ENCODE measurements around the gene KCTD8.
"Not testable (repeated sequence)": the region's sequence is repeated elsewhere in the genome, so short reads cannot be mapped to it uniquely, and the experiment has no call there.

The KCTD8 gene

DNA sequence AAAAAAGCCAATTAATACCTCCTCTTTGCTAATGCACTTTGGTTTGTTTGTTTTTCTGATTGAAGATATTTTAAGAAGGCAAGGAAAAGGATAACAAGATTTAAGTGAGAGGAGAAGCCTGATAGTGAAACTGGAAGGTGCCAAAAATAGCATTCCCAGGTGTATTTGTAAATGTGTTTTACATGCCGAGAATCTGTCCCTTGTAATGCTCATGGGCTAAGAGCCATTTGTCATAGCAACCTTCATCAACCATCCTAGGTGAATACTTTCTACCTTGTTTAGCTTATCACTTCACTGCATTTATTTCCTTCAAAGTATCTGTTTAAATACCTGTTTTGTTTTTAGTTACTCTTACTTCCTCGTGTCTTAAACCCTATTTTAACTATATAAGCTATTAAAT, 127.8 kb downstream of the KCTD8 start:
- no peak for DNase-seq

DNA sequence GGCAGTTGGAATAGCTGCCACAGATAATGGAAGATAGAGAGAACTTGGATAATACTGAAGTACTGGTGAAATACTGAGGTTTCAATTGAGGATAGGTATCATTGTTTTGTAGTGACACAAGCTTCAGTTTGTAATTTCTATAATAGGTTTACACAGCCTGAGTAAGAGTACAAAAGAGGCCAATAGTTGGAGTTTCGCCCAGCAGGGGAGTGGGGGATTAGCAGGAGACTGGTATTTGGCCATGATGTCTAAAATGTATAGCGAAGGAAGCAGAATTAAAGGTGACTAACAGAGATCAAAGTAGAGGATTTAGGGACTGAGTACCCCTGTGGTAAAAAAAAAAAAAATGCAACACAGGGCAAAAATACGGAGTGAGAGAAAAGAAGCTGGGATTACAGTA, 129.5 kb downstream of the KCTD8 start:
- DNase-seq, result no peak

DNA sequence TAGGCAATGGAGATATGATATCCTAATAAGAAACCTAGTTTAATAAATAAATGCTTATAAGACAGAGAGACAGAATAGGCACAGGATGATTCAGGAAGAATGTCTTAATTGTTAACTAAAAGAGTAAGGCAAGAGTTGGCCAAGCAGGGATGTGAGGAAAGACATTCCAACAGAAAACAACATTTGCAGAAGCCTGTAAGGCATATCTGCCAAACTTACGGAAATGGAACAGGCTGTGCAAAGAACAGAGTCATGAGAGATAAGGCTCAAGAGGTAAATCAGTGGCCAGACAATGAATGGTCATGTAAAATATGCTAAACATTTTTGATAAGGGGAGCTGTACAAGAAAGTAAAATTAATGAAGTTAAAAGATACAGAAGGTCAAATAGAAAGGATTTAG, 134.9 kb downstream of the KCTD8 start:
- DNase-seq, result no peak

DNA sequence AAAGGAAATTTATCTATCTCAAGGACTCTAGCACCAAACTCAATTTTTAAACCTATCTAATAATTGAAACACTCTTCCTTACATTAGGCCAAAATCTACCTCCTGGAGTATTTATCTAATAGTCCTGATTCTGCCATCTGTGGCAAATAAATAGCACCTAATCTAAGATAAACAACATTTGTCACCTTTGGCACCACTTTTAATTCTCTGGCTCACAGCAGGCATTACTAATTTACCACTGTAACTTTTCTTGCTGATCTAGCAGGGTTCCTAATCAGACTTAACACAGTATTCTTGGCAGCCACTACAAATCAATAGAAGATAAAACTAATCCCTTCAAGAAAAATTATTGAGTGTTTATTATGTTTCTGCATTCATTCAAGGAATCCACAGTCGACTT, 161.1 kb downstream of the KCTD8 start:
- no peak for DNase-seq

DNA sequence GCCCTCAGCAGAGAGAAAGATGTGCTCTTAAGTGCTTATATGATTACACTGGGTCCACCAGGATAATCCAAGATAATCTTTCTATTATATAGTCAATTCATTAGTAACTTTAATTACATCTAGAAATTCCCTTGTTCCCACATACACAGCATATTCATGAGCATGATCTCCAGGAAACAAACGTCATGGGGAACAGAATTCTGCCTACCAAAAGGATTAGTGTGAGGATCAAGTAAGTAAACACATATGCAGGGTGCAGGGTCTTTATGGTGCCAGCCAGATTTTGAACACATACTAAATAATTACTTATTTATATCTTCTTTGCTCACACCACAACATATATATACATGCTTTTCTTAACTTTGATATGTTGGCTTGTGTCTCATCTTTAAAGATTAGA, 169.1 kb downstream of the KCTD8 start:
- DNase-seq, result no peak

DNA sequence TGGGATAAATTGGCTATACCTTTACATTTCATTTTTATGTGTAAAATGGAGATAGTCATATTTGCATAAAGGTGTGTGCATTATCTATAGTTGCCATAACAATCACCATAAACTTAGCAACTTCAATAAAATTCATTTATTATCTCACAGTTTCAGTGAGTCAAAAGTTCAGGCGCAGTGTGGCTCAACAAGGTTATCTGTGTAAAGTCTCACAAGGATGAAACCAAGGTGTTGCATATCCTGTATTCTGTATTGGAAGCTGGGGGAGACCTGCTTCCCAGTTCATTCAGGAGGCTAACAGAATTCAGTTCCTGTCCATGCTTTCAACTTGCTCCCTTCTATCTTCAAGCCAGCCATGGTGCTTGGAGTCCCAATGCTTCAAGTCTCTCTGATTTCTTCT, 169.5 kb downstream of the KCTD8 start:
- DNase-seq, result no peak

DNA sequence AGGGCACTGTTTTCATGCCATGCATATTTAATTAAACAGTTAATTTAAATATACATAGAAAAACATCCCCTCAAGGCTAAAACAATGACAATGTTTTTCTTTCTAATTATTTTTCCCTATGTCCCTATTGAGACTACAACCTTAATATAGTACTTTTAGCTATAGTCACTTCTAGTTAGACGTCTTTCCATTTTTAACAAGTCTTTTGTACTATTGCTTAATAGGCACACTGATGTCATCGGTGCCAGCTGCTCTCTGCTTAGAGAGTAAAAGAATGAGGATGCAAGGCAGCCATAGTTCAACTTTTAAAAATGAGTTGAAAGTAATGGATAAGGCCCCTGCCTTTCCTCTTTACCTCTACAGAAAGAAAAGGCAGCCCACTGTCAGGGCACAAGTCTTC, 191.1 kb downstream of the KCTD8 start:
- no peak for DNase-seq

DNA sequence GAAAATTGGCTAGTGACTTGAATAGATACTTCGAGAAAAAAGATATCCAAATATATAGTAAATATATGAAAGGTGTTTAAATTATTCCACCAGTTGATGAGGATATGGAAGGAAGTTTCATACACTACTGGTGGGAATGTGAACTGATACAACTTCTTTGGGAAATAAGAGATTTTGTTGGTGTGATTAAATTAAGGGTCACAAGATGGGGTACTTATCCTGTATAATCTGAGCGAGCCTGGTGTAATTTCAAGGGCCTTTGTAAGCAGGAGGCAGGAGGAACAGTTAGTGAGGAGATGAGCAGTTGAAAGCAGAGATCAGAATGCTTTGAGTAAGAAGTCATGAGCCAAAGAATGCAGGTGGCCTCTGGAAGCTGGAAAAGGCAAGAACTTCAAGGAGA, 192.2 kb downstream of the KCTD8 start:
- DNase-seq, result no peak

DNA sequence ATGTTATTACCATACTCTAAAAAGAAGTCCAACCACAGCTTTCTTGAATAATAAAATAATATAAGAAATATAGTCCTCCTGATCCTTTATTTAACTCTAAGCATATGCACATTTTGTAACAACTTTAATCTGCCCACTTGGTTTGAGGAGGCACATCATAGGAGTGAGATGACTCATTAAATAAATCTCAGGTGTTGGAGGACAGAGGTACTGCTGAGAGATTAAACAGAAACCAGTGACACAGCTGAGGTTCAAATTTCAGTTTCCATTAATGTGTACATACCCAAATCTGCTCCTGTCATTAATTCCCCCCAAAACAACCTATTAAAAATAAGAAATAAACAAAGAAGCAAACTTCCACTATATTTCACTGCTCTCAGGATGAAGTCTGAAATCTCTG, 211.0 kb downstream of the KCTD8 start:
- DNase-seq, result peak; percentile 9

DNA sequence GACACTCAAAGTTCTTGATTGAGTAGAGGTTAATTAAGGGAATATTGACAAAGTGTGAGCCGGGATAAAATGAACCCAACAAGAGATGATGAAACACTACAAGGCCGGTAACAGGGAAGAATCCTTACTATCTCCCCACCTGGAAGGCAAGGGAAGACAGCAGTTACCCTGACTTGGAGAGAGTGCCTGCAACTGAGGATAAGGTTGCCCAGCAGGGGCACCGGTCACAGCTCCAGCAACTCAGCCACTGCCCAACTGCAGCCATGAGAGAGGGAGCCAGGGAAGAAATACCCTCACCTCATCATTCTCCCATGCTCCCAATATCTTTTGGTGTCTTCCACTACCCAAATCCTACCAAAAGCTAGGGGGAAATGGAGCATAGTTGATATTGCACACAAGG, 212.7 kb downstream of the KCTD8 start:
- no peak for DNase-seq

DNA sequence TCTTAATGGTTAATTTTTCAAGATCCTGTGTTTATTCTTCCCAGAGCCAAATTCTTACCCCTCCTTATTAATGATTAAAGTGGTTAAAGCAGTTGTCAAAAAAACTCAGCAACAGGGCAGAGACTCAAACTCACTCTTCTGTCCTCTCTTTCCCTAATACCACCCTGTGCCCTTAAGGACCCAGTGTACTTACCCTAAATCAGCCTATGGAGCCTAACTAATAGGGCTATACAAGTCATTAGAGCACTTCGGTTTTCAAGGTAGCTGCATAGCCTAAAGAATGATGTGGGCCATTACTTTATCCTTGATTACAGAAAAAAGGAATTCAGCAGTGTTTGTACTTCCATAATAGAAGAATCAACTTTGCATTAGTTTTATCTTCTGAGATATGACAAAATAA, 216.3 kb downstream of the KCTD8 start:
- no peak for DNase-seq

DNA sequence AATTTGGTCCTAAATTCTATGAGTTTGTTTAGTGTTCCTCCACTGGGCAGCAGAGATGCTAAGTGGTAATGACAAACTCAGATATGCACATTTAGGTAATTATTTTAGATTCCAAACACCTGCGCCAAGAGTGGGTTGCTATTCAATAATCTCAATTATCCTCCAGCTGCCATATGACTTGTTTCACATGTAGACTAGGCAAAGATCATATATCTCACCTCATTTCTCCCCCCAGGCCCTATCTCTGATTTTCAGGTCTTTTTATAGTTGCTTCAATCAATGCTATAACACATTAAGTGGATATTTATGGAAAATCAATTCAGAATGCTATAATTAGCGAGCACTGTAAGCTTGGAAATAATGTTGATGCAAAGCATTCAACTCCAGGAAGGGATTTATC, 217.6 kb downstream of the KCTD8 start:
- DNase-seq, result no peak

DNA sequence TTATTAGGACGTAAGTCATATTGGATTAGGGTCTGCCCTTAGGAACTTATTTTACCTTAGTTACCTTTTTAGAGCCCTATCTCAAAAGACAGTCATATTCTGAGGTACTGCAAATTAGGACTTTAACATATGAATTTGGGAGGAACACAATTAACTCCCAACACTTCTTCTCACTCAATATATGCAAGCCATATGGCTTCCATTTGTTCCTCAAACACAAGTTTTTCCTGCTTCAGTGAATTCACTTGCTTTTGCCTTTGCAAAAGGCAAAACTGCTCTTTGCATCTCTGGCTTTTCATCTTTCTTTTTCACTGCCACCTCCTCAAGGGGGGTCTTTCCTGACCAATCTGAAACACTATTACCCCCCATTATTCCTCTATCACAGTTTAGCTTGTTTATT, 220.3 kb downstream of the KCTD8 start:
- no peak for DNase-seq

DNA sequence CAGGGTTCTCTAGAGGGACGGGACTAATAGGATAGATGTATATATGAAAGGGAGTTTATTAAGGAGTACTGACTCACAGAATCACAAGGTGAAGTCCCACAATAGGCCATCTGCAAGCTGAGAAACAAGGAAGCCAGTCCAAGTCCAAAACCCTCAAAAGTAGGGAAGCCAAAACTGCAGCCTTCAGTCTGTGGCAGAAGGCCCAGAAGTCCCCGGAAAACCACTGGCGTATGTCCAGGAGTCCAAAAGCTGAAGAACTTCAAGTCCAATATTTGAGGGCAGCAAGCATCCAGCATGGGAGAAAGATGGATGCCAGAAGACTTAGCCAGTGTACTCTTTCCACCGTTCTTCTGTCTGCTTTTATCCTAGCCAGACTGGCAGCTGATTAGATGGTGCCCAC, 227.2 kb downstream of the KCTD8 start:
- DNase-seq, result no peak

DNA sequence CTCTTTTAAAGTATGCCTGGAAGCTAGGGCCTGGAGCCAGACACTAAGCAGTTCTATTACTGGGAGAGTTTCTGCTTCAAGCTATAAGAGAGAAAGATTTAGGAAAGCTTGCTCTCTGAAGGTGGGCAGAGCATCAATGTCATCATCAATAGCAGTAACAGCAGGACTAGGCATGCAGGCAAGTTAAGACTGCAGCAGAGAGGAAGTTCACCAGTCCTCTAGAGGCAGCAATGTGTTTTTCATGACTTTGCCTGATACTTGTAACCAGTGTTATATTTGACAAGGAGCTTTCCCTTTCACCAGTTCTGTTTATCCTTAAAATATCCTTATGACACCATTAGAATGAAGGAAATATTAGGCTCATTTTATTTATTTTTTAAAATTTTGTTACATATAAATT, 237.9 kb downstream of the KCTD8 start:
- DNase-seq, result no peak

DNA sequence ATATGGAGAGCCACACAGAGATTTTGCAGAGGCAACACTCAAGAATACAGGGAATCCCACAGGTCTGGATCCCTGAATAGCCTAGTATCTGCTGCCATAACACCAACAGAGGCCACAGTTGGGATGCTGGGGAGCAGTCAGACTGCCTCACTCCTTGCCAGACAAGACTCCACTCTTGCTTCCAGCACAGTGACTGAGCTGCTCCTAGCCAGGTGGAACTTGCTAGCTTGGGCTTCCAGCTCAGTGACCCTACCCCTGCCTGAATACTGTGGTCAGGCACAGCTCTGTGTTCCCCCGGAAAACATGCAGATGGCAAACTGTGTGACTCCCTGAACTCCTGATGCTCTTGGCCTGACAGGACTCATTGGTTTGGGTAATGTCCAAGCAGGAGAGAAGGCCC, 251.8 kb downstream of the KCTD8 start:
- no peak for DNase-seq

DNA sequence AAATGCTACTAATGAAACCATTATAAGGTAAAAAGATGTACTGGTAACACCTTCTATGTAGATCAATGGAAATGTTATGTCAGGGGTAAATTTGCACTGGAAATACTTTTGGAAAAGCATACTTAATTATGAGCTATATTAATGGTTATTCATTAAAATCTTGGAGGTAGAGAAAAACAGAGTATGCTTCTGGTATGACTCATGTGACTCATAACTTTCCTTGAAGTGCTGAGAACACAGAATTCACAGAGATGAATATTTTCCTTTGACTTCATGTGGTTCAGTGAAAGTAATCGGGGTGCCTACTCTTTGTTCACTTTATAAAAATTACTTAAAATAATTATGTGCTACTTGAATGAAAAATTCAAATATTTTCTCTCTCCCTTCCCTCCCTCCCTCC, 254.2 kb downstream of the KCTD8 start:
- DNase-seq, result no peak

DNA sequence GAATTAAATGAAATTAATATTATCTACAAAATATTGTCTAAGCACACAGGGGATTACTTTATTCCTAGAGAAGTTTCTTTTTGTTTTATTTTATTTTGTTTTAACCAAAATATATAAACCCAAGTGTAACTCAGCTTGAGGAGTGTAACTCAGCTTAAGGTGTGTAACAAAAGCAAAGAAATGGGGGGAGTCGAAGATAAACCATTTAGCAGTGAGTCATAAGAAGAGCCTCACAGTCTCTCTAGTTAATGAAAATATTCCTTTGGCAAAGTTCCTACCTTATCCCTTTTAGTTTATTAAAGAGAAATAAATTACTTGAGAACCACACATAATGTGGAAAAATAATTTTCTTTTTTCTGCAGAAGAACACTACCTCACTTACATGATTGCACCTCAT, 261.8 kb downstream of the KCTD8 start:
- DNase-seq, result no peak

DNA sequence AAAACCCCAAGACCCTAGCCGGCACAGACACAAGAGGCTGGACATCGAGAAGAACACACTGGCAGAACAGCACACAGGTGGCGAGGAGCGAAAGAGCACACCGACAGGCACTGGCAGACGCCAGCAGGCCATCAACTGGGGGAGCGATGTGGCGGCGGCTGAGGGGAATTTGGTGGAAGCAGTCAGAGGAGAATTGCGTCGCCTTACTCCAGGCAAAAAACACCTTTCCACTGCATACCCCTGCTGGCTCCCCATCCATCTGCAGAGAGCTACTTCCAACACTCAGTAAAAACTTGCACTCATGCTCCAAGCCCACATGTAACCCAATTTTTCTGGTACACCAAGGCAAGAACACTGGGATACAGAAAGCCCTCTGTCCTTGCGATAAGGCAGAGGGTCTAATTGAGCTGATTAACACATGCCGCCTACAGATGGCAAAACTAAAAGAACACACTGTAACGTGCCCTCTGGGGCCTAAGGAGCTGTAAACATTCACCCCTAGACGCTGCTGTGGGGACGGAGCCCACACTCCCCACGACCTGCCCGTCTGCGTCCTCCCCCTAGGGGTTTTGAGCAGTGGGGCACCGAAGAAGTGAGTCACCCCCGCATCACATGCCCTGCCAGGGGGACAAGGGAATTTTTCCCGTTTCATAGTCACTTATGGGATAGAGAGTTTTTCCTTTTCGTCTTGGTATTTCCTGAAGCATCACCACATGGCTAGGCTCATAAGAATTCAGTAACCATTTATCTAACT, 262.3 kb downstream of the KCTD8 start:
- no peak for DNase-seq

DNA sequence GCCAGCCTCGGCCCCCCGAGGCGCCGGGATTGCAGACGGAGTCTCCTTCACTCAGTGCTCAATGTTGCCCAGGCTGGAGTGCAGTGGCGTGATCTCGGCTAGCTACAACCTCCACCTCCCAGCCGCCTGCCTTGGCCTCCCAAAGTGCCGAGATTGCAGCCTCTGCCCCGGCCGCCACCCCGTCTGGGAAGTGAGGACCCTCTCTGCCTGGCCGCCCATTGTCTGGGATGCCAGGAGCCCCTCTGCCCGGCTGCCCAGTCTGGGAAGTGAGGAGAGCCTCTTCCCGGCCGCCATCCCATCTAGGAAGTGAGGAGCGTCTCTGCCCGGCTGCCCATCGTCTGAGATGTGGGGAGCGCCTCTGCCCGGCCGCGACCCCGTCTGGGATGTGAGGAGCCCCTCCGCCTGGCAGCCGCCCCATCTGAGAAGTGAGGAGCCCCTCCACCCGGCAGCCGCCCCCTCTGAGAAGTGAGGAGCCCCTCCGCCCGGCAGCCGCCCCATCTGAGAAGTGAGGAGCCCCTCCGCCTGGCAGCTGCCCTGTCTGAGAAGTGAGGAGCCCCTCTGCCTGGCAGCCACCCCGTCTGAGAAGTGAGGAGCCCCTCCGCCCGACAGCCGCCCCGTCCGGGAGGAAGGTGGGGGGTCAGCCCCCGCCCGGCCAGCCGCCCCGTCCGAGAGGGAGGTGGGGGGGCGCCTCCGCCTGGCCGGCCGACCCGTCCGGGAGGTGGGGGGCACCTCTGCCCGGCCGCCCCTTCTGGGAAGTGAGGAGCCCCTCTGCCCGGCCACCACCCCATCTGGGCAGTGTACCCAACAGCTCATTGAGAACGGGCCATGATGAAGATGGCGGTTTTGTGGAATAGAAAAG, 266.9 kb downstream of the KCTD8 start:
- DNase-seq, result not testable (repeated sequence)

DNA sequence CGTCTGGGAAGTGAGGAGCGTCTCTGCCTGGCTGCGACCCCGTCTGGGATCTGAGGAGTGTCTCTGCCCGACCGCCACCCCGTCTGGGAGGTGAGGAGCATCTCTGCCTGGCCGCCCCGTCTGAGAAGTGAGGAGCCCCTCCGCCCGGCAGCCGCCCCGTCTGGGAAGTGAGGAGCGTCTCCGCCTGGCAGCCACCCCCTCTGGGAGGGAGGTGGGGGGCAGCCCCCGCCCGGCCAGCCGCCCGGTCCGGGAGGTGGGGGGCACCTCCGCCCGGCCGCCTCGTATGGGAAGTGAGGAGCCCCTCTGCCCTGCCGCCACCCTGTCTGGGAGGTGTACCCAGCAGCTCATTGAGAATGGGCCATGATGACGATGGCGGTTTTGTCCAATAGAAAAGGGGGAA, 280.8 kb downstream of the KCTD8 start:
- not testable (repeated sequence) for DNase-seq

DNA sequence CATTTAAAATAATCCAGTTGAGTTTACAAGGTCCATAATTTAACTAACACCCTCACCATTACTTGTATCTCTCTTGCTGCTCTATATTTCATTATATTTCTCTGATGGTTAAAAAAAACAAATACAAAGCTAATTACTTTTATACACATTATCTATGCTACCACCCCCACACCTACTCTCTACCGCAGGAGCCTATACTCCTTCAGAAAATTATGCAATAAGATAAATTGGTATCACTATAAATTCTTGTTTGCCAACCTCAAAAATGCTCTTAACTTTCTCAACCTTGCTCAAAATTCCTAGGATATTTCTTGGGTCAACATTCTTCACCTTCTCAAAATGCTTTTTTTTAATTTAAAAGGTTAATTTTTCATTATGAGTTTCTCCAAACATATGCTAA, 282.7 kb downstream of the KCTD8 start:
- no peak for DNase-seq

DNA sequence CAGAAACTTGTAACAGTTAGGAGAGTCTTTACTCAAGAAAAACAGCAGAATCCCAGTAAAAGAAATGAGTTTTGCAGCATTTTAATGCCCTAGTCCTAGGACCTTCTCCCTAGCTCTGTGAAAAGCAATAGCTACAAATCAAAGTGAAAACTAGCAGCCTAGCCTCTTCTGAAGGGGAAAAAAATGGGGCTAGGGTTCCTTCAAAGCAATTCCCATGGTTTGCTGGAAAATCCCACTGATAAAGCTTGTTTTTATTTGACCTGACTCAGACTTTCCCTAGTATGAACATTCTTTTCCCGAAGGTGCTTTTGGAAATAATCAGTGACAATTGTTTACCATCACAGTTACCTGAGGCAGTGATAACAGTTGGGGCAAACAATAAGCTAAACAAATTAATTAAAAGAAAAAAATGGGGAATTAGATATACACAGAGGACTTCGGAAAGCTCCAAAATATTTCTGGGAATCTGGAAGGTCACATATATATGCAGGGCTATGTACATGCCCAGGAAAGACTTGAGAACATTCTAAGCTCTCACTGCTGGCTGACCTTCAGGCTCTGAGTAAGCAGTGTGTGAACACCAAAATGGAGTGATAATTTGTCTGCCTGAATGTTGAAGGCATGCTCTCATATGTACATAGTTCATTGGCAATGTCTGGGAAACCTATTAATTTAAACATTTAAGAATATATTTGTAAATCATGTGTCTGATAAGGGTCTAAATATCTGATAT, 285.9 kb downstream of the KCTD8 start:
- DNase-seq, result no peak

DNA sequence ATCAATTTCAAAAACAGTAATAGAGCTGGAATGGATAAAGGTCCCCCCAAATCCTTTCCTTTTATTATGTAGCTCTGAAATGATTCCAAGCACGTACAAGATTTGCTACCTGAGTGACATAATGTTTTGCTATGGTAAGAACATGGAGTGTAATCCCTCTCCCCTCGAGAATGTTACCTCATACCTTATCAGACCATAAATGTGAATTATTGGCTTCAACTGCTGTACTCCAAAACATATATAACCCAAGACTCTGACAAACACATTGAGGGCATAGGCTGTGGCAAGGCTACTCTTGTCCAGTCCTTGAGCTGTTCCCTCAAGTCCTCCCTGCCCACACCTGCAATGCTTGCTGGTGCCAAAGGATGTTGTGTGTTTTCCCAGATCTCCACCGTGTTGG, 286.9 kb downstream of the KCTD8 start:
- DNase-seq, result no peak

Data from NCI-H510A treated with DMSO at 0.1 percent for 48 hours (cell line).